ENCODE results near the gene RBM12. TPM values are rescaled to one million over a fixed set of nuclear protein-coding genes. Genes with fewer than 3 reads are reported as not detected.

Gene RBM12
- total and polyA plus RNA-seq, 7 experiments from 2014 or later, result 48.9 to 122 (median 113) TPM

DNA sequence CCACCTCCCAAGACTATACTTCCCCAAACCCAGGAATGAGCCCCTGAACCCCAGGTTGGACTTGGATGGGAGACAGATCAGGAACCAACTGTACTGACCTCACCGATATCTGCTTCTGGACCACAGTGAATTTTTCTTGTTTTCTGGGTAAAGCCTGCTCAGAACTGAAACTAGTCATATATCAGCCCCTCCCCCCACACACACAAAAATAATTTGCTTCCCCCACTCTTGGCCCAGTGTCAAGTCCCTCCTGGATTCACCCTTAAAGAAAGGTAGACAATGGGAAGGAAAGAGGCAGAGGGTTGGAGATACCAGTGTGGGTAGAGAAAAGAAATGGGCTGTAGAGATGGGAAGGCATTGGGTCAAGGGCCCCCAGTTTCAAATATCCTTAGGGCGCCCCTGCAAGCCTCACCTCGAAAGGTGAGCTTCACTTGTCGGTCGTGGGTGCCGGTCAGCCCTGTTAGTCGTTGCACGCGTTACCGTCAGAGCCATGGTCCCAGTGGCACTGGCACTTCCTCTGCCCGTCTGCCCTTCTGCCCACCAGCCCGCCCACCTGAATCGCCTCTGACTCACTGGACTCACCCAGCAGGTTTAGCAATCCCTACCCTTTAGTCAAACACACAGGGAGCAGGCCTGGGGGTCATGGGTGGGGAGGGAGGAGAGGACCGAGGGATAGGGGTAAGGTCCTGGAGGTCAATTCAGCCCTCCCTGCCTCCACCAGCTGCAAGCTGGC is 57.5 kb downstream of the RBM12 start:
- no peaks in the 10 kb centered on the region for H3K36me3 Mint-ChIP-seq
- Histone ChIP-seq H3K36me3 (ENCODE audit: control insufficient read depth in 2 of 3, insufficient read depth in 3 of 3, low read length in 3 of 3) (no peaks in the 10 kb centered on the region), H3K27me3 (ENCODE audit: control insufficient read depth in 2 of 2, insufficient read depth in 2 of 2, low read length in 2 of 2) (no peaks in the 10 kb centered on the region), H3K9me3 (ENCODE audit: control insufficient read depth in 2 of 3, low read length in 3 of 3) (no peaks in the 10 kb centered on the region), H3K4me1 (ENCODE audit: control insufficient read depth in 2 of 2, insufficient read depth in 2 of 2, low read length in 2 of 2) (peaks cover 1 to 3% of the 10 kb centered on the region in 2 donors), H3K27ac (ENCODE audit: low read depth, low read length) (no peak overlapping the region), H3K4me3 (ENCODE audit: low read length) (no peak overlapping the region)
- H3K27ac Mint-ChIP-seq, result no peak overlapping the region
- peaks cover 0 to 4% (median 0%) of the 10 kb centered on the region in 7 donors for H3K4me1 Mint-ChIP-seq
- ATAC-seq, result no peak
- ChIA-PET POLR2A (interaction anchor here (0.6 kb wide), 1 partner anchor 24 kb away, joined by 3 read pairs; no protein-coding TSS in a partner anchor), CTCF (interaction anchor here (0.6 kb wide), 1 partner anchor 56 kb away, joined by 3 read pairs; no protein-coding TSS in a partner anchor)
- DNase-seq, result no peak
- H3K4me3 Mint-ChIP-seq, result no peak overlapping the region
- intact Hi-C loops (cut with micrococcal nuclease), result no loop called here
- H3K27me3 Mint-ChIP-seq, result peaks cover 0 to 17% (median 0%) of the 10 kb centered on the region in 5 donors
- H3K9me3 Mint-ChIP-seq, result no peaks in the 10 kb centered on the region

DNA sequence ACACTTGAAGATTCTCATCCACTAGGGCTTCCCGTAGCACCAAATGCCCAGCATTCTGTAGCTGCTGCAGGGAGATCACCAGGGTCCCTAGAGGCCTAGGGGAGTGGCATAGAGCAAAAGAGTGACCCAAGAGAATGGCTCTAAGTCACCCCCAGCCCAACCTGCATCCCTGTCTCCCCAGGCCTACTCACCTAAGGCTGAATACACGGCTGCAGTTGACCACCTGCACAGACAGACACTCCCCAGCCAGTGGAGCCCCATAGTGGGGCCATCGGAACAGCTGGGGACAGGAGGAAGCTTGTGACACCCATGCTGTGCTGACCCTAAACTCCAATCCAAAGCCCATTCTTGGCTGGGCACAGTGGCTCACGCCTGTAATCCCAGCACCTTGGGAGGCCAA is 58.6 kb downstream of the RBM12 start:
- Histone ChIP-seq H3K27me3 (ENCODE audit: control insufficient read depth in 2 of 2, insufficient read depth in 2 of 2, low read length in 2 of 2) (peaks cover 0 to under 1% of the 10 kb centered on the region in 2 donors), H3K27ac (ENCODE audit: low read depth, low read length) (no peak overlapping the region), H3K4me1 (ENCODE audit: control insufficient read depth in 2 of 2, insufficient read depth in 2 of 2, low read length in 2 of 2) (peaks cover 5 to 6% of the 10 kb centered on the region in 2 donors), H3K36me3 (ENCODE audit: control insufficient read depth in 2 of 3, insufficient read depth in 3 of 3, low read length in 3 of 3) (no peaks in the 10 kb centered on the region), H3K4me3 (ENCODE audit: low read length) (no peak overlapping the region), H3K9me3 (ENCODE audit: control insufficient read depth in 2 of 3, low read length in 3 of 3) (no peaks in the 10 kb centered on the region)
- Mint-ChIP-seq H3K4me1 (peaks cover 0 to 9% (median 4%) of the 10 kb centered on the region in 7 donors), H3K27me3 (peaks cover 0 to 22% (median 0%) of the 10 kb centered on the region in 5 donors), H3K4me3 (no peak overlapping the region), H3K27ac (no peak overlapping the region), H3K9me3 (no peaks in the 10 kb centered on the region), H3K36me3 (no peaks in the 10 kb centered on the region)
- DNase-seq (no peak), ATAC-seq (no peak)
- intact Hi-C loops (cut with micrococcal nuclease), result no loop called here
- POLR2A ChIA-PET, result no interaction called here
- CTCF ChIA-PET, result interaction anchor here (1.2 to 1.3 kb wide), 2 partner anchors 8 to 10 kb away, joined by 3 to 5 read pairs; partner anchors contain the start of gene SPAG4

DNA sequence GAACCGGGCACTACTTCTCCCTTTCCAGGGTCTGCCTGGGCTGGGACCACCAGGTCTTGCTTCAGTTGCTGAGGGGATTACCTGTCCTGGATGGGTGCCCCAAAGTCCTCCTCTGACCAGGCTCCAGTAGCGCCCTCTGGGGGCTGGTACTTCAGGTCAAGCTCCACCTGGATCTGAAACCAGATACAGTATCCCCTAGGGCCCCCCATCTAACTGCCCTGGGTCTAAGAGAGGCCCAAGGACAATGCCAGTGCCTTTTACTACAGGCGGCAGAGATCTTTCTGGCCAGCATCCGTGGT is 60.3 kb downstream of the RBM12 start:
- peaks cover 0 to 5% of the 10 kb centered on the region in 2 donors for H3K27me3 ChIP-seq (ENCODE audit: control insufficient read depth in 2 of 2, insufficient read depth in 2 of 2, low read length in 2 of 2)
- POLR2A ChIA-PET, result interaction anchor here (0.6 to 1.7 kb wide), 4 partner anchors 11 to 151 kb away, joined by 3 to 4 read pairs (median 3); partner anchors contain the start of gene SPAG4

DNA sequence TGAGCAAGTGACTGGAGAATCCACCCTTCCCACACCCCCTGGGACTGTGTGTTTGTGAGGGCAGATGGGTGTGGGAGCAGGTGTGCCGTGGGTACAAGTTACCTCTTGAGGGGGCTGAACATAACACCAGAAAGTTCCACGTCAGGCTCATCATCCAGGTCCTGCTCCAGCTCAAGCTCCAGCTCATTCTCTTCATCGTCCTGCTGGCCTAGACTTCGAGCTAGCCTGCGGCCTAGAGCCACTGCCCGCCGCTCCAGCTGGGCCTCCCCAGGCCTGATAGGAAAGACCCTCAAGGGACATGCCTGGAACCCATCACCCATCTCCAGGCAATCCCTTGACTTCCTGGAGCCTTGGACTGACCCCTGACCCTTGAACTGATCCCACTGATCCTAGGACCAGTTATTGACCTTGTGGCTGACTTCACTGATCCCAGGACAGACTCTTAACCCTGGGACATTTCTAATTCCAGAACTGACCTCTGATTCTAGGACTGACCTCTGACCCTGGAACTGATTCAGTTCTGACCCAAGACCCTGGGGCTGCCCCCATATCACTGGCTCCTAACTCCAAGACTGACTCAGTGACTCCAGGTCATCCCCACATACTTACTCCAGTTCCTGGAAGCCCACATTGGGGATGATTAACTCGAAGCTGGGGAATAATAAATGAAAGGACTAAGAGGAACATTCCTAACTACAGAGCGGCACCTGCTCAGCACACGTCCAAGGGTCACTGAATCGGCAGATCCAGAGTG is 60.8 kb downstream of the RBM12 start:
- peaks cover 0 to 5% of the 10 kb centered on the region in 2 donors for H3K27me3 ChIP-seq (ENCODE audit: control insufficient read depth in 2 of 2, insufficient read depth in 2 of 2, low read length in 2 of 2)
- H3K9me3 ChIP-seq (ENCODE audit: control insufficient read depth in 2 of 3, low read length in 3 of 3), result no peaks in the 10 kb centered on the region
- H3K9me3 Mint-ChIP-seq, result no peaks in the 10 kb centered on the region
- no peaks in the 10 kb centered on the region for H3K36me3 ChIP-seq (ENCODE audit: control insufficient read depth in 2 of 3, insufficient read depth in 3 of 3, low read length in 3 of 3)
- H3K4me3 ChIP-seq (ENCODE audit: low read length), result no peak overlapping the region
- H3K27me3 Mint-ChIP-seq, result peaks cover 0 to 42% (median 5%) of the 10 kb centered on the region in 5 donors
- CTCF ChIA-PET, result interaction anchor here (0.6 to 1.7 kb wide), 4 partner anchors 15 to 168 kb away, joined by 3 to 6 read pairs (median 4); partner anchors contain the start of gene PHF20
- intact Hi-C loops (cut with micrococcal nuclease), result loop anchor here in 1 of 2 donors (5.0 kb wide), 1 partner anchor 142 kb away; no protein-coding TSS in a partner anchor
- H3K4me1 ChIP-seq (ENCODE audit: control insufficient read depth in 2 of 2, insufficient read depth in 2 of 2, low read length in 2 of 2), result peaks cover 5 to 6% of the 10 kb centered on the region in 2 donors
- ATAC-seq (no peak), DNase-seq (no peak)
- POLR2A ChIA-PET, result interaction anchor here (1.2 to 1.7 kb wide), 3 partner anchors 12 to 139 kb away, joined by 3 to 5 read pairs (median 4); partner anchors contain the start of genes CPNE1, RBM12 and SPAG4
- peaks cover 0 to 14% (median 6%) of the 10 kb centered on the region in 7 donors for H3K4me1 Mint-ChIP-seq
- peak overlapping the region in 1 of 9 donors; percentile 48 for H3K27ac Mint-ChIP-seq
- no peaks in the 10 kb centered on the region for H3K36me3 Mint-ChIP-seq
- H3K27ac ChIP-seq (ENCODE audit: low read depth, low read length), result no peak overlapping the region
- H3K4me3 Mint-ChIP-seq, result peak overlapping the region in 5 of 10 donors; percentile 40 to 81 (median 47)

More for the DNA sequence above, 60.3 kb downstream of the RBM12 start:
- Histone ChIP-seq H3K4me1 (ENCODE audit: control insufficient read depth in 2 of 2, insufficient read depth in 2 of 2, low read length in 2 of 2) (peaks cover 5 to 6% of the 10 kb centered on the region in 2 donors), H3K36me3 (ENCODE audit: control insufficient read depth in 2 of 3, insufficient read depth in 3 of 3, low read length in 3 of 3) (no peaks in the 10 kb centered on the region), H3K27ac (ENCODE audit: low read depth, low read length) (no peak overlapping the region), H3K4me3 (ENCODE audit: low read length) (no peak overlapping the region), H3K9me3 (ENCODE audit: control insufficient read depth in 2 of 3, low read length in 3 of 3) (no peaks in the 10 kb centered on the region)
- Mint-ChIP-seq H3K27ac (no peak overlapping the region), H3K4me1 (peaks cover 0 to 13% (median 5%) of the 10 kb centered on the region in 7 donors), H3K27me3 (peaks cover 0 to 37% (median 5%) of the 10 kb centered on the region in 5 donors), H3K36me3 (no peaks in the 10 kb centered on the region), H3K4me3 (no peak overlapping the region), H3K9me3 (no peaks in the 10 kb centered on the region)
- no peak for ATAC-seq
- intact Hi-C loops (cut with micrococcal nuclease), result loop anchor here in 1 of 2 donors (5.0 kb wide), 1 partner anchor 142 kb away; no protein-coding TSS in a partner anchor
- DNase-seq, result no peak
- CTCF ChIA-PET, result interaction anchor here (1.7 kb wide), 1 partner anchor 142 kb away, joined by 6 read pairs; no protein-coding TSS in a partner anchor

DNA sequence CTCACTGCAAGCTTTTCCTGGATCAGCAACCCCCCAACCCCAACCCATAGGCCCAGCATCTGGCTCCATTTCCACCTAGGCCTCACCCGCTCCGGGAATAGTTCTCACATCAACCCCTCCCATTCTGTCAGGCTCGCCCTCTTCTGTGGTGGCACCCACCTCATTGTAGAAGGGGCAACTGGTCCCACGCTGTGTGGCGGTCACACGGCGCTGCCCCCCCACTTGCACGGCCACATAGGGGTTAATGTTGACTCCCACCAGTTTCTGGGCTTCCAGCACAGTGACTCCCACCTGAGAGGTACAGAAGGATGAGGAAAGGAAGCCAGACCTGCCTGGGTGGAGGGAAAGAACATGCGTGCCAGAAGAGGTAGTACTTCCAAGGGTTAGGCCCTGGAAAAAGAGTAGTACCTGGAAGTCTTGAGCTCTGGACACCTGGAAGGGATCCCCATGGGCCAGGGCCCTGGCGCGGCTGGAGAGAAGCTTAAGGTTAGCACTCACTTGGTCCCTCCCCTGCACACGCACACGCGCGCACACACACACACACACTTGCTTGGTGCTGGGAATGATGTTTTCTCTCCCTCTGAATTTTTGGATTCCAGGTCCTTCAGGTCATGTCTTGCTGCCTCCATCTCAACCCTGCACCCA is 61.7 kb downstream of the RBM12 start:
- no peaks in the 10 kb centered on the region for H3K36me3 Mint-ChIP-seq
- ChIA-PET CTCF (interaction anchor here (0.6 to 1.1 kb wide), 3 partner anchors 14 to 90 kb away, joined by 3 to 4 read pairs (median 3); no protein-coding TSS in a partner anchor), POLR2A (interaction anchor here (1.5 kb wide), 2 partner anchors 13 to 61 kb away, joined by 4 to 5 read pairs; partner anchors contain the start of genes CPNE1, RBM12 and SPAG4)
- Histone ChIP-seq H3K9me3 (ENCODE audit: control insufficient read depth in 2 of 3, low read length in 3 of 3) (no peaks in the 10 kb centered on the region), H3K36me3 (ENCODE audit: control insufficient read depth in 2 of 3, insufficient read depth in 3 of 3, low read length in 3 of 3) (no peaks in the 10 kb centered on the region), H3K27ac (ENCODE audit: low read depth, low read length) (no peak overlapping the region), H3K4me1 (ENCODE audit: control insufficient read depth in 2 of 2, insufficient read depth in 2 of 2, low read length in 2 of 2) (peaks cover 5 to 6% of the 10 kb centered on the region in 2 donors), H3K4me3 (ENCODE audit: low read length) (no peak overlapping the region), H3K27me3 (ENCODE audit: control insufficient read depth in 2 of 2, insufficient read depth in 2 of 2, low read length in 2 of 2) (peaks cover 0 to 5% of the 10 kb centered on the region in 2 donors)
- peak overlapping the region in 2 of 9 donors; percentile 36 to 48 for H3K27ac Mint-ChIP-seq
- no peak for DNase-seq
- no peaks in the 10 kb centered on the region for H3K9me3 Mint-ChIP-seq
- intact Hi-C loops (cut with micrococcal nuclease), result loop anchor here in 1 of 2 donors (5.0 kb wide), 1 partner anchor 141 kb away; no protein-coding TSS in a partner anchor
- no peak for ATAC-seq
- H3K27me3 Mint-ChIP-seq, result peaks cover 0 to 49% (median 5%) of the 10 kb centered on the region in 5 donors
- H3K4me1 Mint-ChIP-seq, result peaks cover 0 to 14% (median 6%) of the 10 kb centered on the region in 7 donors
- H3K4me3 Mint-ChIP-seq, result peak overlapping the region in 7 of 10 donors; percentile 41 to 81 (median 47)

Data from naive thymus-derived CD4-positive, alpha-beta T cell (primary cell).